ENCODE data around the gene PIERCE2. TPM values are rescaled to one million over a fixed set of nuclear protein-coding genes. Genes with fewer than 3 reads are reported as not detected.

PIERCE2 gene
- total and polyA plus RNA-seq, 2 of the 13 experiments (the other 11 are each of a cell fraction or from before 2014, with no cell fraction given) = 0.09 TPM; not detected in 1

DNA sequence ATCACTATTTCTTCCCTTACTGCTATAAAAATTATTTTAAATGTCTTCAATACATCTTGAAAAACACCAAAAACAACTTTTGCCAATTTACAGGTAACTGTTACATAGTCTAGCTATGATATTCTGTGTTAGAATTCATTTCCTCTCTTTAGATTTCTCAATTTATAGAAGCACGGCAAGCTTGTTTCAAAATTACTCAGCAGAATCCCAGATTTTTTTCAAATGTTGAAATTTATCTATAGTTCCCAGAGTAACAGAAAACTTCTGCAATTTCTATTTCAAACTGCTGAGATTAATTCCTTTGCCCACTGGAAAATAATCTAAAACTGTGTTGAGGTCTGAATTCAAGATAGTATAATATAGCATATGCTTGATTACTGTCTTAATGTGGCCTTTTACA is 41.3 kb upstream of the PIERCE2 start:
- H3K4me3 ChIP-seq (replicated peaks in 1 of 3; ENCODE audit: insufficient read depth in 1 of 3, low read depth in 2 of 3, low read length in 3 of 3) = no peak overlapping the region
- no peak for DNase-seq (ENCODE audit: low spot score)
- intact Hi-C loops (cut with micrococcal nuclease; ENCODE audit: unreplicated experiment) (no loop called here), in situ Hi-C loops (cut with HindIII; ENCODE audit: extremely low pct_ligation_motif_present, low pct_unique_long_range_greater_than_20kb) (no loop called here)
- H3K27me3 ChIP-seq (ENCODE audit: control insufficient read depth in 1 of 2, insufficient read depth in 2 of 2, low read length in 2 of 2) = no peaks in the 10 kb centered on the region
- no peaks in the 10 kb centered on the region for H3K9me3 ChIP-seq (ENCODE audit: low read length)
- whole genome bisulfite sequencing (ENCODE audit: low lambda C conversion rate) = 91% methylated on average over 1 of the region's 1 CpG
- no TSS peak for BruUV-seq (replicated peaks)
- H3K79me2 ChIP-seq (ENCODE audit: insufficient read depth, low read length) = no peaks in the 10 kb centered on the region
- no peak overlapping the region for H3K4me2 ChIP-seq (ENCODE audit: low read depth, low read length)
- TF ChIP-seq, protein P1, sequence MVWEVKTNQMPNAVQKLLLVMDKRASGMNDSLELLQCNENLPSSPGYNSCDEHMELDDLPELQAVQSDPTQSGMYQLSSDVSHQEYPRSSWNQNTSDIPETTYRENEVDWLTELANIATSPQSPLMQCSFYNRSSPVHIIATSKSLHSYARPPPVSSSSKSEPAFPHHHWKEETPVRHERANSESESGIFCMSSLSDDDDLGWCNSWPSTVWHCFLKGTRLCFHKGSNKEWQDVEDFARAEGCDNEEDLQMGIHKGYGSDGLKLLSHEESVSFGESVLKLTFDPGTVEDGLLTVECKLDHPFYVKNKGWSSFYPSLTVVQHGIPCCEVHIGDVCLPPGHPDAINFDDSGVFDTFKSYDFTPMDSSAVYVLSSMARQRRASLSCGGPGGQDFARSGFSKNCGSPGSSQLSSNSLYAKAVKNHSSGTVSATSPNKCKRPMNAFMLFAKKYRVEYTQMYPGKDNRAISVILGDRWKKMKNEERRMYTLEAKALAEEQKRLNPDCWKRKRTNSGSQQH (CRISPR knock-in tag; IDR thresholded peaks at IDR 0.05; ENCODE audit: low read depth) = no peak
- no peak overlapping the region for H3K27ac ChIP-seq (ENCODE audit: extremely low read length, insufficient read depth, low read length)
- no peaks in the 10 kb centered on the region for H4K20me1 ChIP-seq (ENCODE audit: insufficient read depth, low read length)
- CTCF ChIA-PET (ENCODE audit: low intra/inter-chr PET ratio, low total read pairs) = no interaction called here
- ATAC-seq = no peak
- peaks cover 0 to 3% of the 10 kb centered on the region in 2 experiments; a peak in 3 of 5 replicates for H3K36me3 ChIP-seq (replicated peaks in 1 of 2; ENCODE audit: control insufficient read depth in 1 of 2, insufficient read depth in 2 of 2, low read length in 2 of 2)
- POLR2A ChIA-PET = no interaction called here
- FAIRE-seq = no peak
- H2AFZ ChIP-seq (ENCODE audit: low read length) = no peak overlapping the region
- peaks cover 7% of the 10 kb centered on the region for H3K4me1 ChIP-seq (ENCODE audit: insufficient read depth, low read length)
- H3K9ac ChIP-seq (ENCODE audit: insufficient read depth, low read depth, low read length) = no peak overlapping the region

DNA sequence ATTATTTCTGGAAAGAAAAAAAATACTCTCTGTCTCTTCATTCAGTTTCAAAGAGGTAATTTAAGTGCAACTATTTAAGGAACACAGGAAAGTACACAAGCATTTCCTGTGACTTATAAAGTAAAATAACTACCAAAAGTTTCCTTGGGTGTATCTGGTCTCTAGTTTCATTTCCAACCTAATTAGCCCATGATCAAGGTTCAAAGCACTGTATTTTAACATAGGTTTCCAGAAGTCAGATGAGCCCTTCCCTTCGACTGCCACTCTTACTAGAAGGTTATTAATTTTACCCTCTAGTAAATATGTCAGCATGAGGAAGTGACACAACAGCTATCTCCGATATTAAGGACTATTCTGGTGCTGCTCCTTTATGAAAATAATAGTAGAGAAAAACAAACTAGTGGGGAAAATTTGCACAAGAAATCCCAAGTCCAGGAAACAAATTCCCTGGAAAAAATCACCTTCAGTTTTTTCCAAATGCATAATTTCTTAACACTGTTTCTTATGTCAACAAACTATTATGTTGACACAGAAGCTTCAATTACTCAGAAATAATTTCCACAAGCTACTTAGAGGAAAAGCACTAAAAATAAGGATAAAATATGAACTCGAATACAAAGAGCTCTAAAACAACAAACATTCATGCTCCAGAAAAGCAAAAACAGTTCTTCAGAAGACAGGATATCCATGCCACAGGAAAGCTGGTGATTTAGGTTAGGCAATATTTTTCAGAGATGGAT is 35.4 kb upstream of the PIERCE2 start:
- H3K4me2 ChIP-seq (ENCODE audit: low read depth, low read length) = no peak overlapping the region
- no peaks in the 10 kb centered on the region for H3K27me3 ChIP-seq (ENCODE audit: control insufficient read depth in 1 of 2, insufficient read depth in 2 of 2, low read length in 2 of 2)
- in situ Hi-C loops (cut with HindIII; ENCODE audit: extremely low pct_ligation_motif_present, low pct_unique_long_range_greater_than_20kb) (no loop called here), intact Hi-C loops (cut with micrococcal nuclease; ENCODE audit: unreplicated experiment) (no loop called here)
- ChIA-PET CTCF (ENCODE audit: low intra/inter-chr PET ratio, low total read pairs) (no interaction called here), POLR2A (no interaction called here)
- 87% methylated on average over 3 of the region's 3 CpGs for WGBS (ENCODE audit: low lambda C conversion rate)
- H2AFZ ChIP-seq (ENCODE audit: low read length) = no peak overlapping the region
- peaks cover 14% of the 10 kb centered on the region for H3K4me1 ChIP-seq (ENCODE audit: insufficient read depth, low read length)
- DNase-seq (ENCODE audit: low spot score) = no peak
- no peak for FAIRE-seq
- no peak overlapping the region for H3K27ac ChIP-seq (ENCODE audit: extremely low read length, insufficient read depth, low read length)
- H3K9me3 ChIP-seq (ENCODE audit: low read length) = no peaks in the 10 kb centered on the region
- H3K9ac ChIP-seq (ENCODE audit: insufficient read depth, low read depth, low read length) = no peak overlapping the region
- no peak for ATAC-seq
- BruUV-seq (replicated peaks) = no TSS peak
- peak; percentile 72; the same call in 1 of the 2 replicates for TF ChIP-seq FOXA1 (IDR thresholded peaks at IDR 0.05)
- TF ChIP-seq FOXA1 (CRISPR knock-in tag; IDR thresholded peaks at IDR 0.05) = no peak
- TF ChIP-seq, protein P2, sequence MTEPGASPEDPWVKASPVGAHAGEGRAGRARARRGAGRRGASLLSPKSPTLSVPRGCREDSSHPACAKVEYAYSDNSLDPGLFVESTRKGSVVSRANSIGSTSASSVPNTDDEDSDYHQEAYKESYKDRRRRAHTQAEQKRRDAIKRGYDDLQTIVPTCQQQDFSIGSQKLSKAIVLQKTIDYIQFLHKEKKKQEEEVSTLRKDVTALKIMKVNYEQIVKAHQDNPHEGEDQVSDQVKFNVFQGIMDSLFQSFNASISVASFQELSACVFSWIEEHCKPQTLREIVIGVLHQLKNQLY (CRISPR knock-in tag; IDR thresholded peaks at IDR 0.05) = no peak
- H3K4me3 ChIP-seq (replicated peaks in 1 of 3; ENCODE audit: insufficient read depth in 1 of 3, low read depth in 2 of 3, low read length in 3 of 3) = no peak overlapping the region
- H3K36me3 ChIP-seq (replicated peaks in 1 of 2; ENCODE audit: control insufficient read depth in 1 of 2, insufficient read depth in 2 of 2, low read length in 2 of 2) = peaks cover 0 to 15% of the 10 kb centered on the region in 2 experiments; a peak in 3 of 5 replicates
- no peaks in the 10 kb centered on the region for H4K20me1 ChIP-seq (ENCODE audit: insufficient read depth, low read length)
- H3K79me2 ChIP-seq (ENCODE audit: insufficient read depth, low read length) = no peaks in the 10 kb centered on the region

All from HepG2 (cell line).